BJ (cell line): Measurements from ENCODE around the gene KCNQ5. TPM values are rescaled to one million over a fixed set of nuclear protein-coding genes. Genes with fewer than 3 reads are reported as not detected.

Source experiments
- CTCF ChIA-PET: fragments of 350-600 bp; formaldehyde crosslinking; extraction: SDS; loops from one replicate; lab custom pipeline; 2021; ENCODE audit warnings: antibody characterized with exemption, inconsistent platforms; lab: Yijun Ruan, JAX
- POLR2A ChIA-PET: fragments of 300-600 bp; sonication (Branson Sonifier 250); formaldehyde crosslinking; extraction: SDS; loops from one replicate; lab custom pipeline; 2021; ENCODE audit warnings: antibody characterized with exemption; lab: Charles Lee
- DNase-seq: peaks from one replicate; pipeline ENCODE4 v3.0.0-alpha.2; 2011; ENCODE audit warnings: low read depth
- H3K27me3 ChIP-seq: 2 replicates; pipeline ENCODE4 v1.6.0; 2011; ENCODE audit warnings: low read length; ENCODE audit not compliant: control insufficient read depth, insufficient read depth
- H3K36me3 ChIP-seq: 2 replicates; pipeline ENCODE4 v1.5.1; 2011; ENCODE audit warnings: low read length; ENCODE audit not compliant: control insufficient read depth, insufficient read depth
- H3K4me3 ChIP-seq: 2 replicates; pipeline ENCODE4 v1.5.1; 2011; ENCODE audit warnings: low read depth, mild to moderate bottlenecking, control low read depth, low read length
- polyA plus RNA-seq: library from polyadenylated mRNA; depleted of rRNA; stranded (reverse); fragments of >200 nt; gene quantifications from 2 replicates; pipeline ENCODE4 v1.2.3, GENCODE V29; 2011
- TF ChIP-seq, protein P1 (sequence below): IDR thresholded peaks from 2 replicates; pipeline ENCODE4 v1.5.1; 2011; ENCODE audit warnings: low read depth, mild to moderate bottlenecking, control low read depth, inconsistent platforms, low read length, moderate library complexity; ENCODE audit not compliant: insufficient read depth

Gene KCNQ5
- polyA plus RNA-seq, 1 experiment, result 1.4 TPM

DNA sequence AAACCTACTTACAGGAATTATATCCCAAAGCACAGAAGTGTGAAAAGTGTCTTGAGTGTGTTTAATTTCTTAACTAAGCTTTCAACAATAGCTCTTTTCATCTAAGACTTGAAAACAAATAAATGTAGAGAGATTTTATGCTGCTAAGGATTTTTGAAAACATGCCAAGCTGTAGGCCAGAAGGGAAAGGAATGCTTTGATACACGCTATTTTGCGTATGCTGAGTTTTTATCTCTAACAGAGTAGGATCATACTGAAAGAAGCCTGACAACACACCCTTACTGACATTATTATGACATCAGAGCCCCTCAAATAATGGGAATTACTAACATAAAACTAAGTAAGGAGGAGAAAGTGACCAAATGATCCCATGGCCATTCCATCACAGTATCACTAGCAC is 338.0 kb downstream of the KCNQ5 start:
- Histone ChIP-seq H3K27me3 (no peaks in the 10 kb centered on the region), H3K36me3 (no peaks in the 10 kb centered on the region), H3K4me3 (no peak overlapping the region)
- ChIA-PET CTCF (no interaction called here), POLR2A (no interaction called here)
- no peak for DNase-seq
- TF ChIP-seq, protein P1, sequence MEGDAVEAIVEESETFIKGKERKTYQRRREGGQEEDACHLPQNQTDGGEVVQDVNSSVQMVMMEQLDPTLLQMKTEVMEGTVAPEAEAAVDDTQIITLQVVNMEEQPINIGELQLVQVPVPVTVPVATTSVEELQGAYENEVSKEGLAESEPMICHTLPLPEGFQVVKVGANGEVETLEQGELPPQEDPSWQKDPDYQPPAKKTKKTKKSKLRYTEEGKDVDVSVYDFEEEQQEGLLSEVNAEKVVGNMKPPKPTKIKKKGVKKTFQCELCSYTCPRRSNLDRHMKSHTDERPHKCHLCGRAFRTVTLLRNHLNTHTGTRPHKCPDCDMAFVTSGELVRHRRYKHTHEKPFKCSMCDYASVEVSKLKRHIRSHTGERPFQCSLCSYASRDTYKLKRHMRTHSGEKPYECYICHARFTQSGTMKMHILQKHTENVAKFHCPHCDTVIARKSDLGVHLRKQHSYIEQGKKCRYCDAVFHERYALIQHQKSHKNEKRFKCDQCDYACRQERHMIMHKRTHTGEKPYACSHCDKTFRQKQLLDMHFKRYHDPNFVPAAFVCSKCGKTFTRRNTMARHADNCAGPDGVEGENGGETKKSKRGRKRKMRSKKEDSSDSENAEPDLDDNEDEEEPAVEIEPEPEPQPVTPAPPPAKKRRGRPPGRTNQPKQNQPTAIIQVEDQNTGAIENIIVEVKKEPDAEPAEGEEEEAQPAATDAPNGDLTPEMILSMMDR, result no peak

DNA sequence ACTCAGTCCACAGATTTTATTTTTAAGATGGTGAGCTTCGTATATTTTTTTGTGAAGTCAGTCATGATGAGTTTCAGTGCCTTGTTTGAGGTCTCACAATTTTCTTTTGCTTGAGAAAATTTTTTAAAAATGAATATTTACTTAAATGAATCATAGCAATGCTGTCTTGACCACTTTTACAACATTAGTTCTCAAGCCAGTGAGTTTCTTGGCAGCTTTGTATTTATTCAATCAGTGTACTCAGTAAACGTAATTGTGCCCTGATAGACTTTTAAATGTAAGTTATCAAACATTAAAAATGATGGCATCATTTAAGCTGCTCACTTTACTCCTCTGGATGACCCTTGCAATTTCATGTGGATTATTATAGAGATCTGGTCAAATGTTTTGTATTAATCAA is 342.1 kb downstream of the KCNQ5 start:
- no peak for DNase-seq
- POLR2A ChIA-PET, result no interaction called here
- Histone ChIP-seq H3K27me3 (no peaks in the 10 kb centered on the region), H3K4me3 (no peak overlapping the region), H3K36me3 (no peaks in the 10 kb centered on the region)
- TF ChIP-seq, protein P1, result no peak
- CTCF ChIA-PET, result interaction anchor here (1.3 to 1.4 kb wide), 2 partner anchors 12 to 13 kb away, joined by 3 to 4 read pairs; no protein-coding TSS in a partner anchor

DNA sequence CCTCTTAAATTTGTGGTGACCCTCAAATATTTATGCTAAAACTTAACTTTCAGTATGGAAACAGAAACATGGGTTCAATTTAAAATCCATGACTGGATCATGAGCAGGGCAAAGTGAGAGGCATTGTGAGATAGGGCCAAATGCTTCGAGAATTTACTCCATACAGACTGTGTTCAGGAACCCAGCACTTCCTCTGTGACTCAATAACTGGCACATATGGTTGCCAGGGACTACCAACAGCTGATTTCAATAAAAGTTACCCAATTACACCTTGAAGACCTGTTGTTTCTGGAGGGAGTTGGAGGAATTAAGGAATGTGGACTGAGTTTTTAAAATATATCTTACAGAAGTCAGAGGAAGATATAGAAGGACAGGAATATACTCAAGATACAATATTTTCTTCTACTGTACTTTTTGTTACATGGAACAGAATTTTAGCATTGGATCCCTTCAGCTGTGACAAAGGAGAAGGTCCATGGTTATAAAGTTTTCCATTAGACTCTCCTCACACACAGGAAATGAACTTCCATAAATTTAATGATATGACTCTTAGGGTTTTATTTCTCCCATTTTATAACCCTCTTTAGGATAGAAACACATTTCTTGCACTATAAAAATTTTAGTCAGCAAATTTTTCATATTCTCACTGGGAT is 344.9 kb downstream of the KCNQ5 start:
- POLR2A ChIA-PET, result no interaction called here
- CTCF ChIA-PET, result no interaction called here
- H3K27me3 ChIP-seq, result no peaks in the 10 kb centered on the region
- no peaks in the 10 kb centered on the region for H3K36me3 ChIP-seq
- H3K4me3 ChIP-seq, result no peak overlapping the region
- DNase-seq, result no peak
- TF ChIP-seq, protein P1, result no peak

DNA sequence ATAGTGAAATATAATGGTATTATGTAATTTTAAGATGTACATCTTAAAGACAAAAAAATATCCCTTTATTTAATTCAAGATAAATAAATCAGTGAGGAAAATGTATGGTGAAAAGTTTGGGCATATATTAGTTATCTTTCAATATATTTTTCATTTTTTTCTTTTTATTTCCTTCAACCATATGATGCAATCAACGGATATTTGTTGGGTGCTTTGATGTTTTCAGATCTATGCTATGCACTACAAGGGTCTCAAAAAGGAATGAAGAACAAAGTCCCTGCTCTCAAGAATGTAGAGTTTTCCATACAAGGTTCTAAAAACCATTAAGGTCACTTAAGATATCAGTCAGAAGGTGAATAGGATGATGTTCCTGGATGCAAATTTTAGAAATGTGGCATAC is 345.5 kb downstream of the KCNQ5 start:
- DNase-seq, result no peak
- ChIA-PET POLR2A (no interaction called here), CTCF (no interaction called here)
- Histone ChIP-seq H3K27me3 (no peaks in the 10 kb centered on the region), H3K4me3 (no peak overlapping the region), H3K36me3 (no peaks in the 10 kb centered on the region)
- TF ChIP-seq, protein P1, result no peak

DNA sequence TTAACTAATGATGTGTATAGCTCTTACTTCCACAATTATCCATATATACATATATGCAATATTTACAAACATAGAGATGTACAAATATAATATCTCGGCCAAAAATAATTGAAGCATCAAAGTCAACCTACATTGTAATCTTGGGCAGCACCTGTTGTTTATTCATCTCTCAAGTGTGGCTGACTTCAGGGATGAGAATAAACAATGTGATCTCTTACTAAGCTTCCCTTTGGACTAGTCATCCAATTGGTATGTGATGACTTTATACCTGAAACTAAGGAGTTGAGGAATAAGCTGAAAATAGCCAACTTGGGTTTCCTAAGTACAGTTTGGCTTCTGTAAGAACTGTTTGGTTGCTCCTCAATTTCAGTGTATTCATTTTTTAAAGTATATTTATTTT is 346.8 kb downstream of the KCNQ5 start:
- POLR2A ChIA-PET, result no interaction called here

More for the DNA sequence above, 346.8 kb downstream of the KCNQ5 start:
- CTCF ChIA-PET, result no interaction called here
- DNase-seq, result no peak
- no peak overlapping the region for H3K4me3 ChIP-seq
- no peaks in the 10 kb centered on the region for H3K36me3 ChIP-seq
- H3K27me3 ChIP-seq, result no peaks in the 10 kb centered on the region
- TF ChIP-seq, protein P1, result no peak
